ENCODE measurements around the gene IRF2. TPM values are rescaled to one million over a fixed set of nuclear protein-coding genes. Genes with fewer than 3 reads are reported as not detected.
A peak's percentile ranks its signal among the peaks of the same experiment; 100 is the strongest.
"Not testable (repeated sequence)": the region's sequence is repeated elsewhere in the genome, so short reads cannot be mapped to it uniquely, and the experiment has no call there.

IRF2 gene
- total and polyA plus RNA-seq, 2 experiments from 2014 or later = 4.0 to 12.0 TPM

DNA sequence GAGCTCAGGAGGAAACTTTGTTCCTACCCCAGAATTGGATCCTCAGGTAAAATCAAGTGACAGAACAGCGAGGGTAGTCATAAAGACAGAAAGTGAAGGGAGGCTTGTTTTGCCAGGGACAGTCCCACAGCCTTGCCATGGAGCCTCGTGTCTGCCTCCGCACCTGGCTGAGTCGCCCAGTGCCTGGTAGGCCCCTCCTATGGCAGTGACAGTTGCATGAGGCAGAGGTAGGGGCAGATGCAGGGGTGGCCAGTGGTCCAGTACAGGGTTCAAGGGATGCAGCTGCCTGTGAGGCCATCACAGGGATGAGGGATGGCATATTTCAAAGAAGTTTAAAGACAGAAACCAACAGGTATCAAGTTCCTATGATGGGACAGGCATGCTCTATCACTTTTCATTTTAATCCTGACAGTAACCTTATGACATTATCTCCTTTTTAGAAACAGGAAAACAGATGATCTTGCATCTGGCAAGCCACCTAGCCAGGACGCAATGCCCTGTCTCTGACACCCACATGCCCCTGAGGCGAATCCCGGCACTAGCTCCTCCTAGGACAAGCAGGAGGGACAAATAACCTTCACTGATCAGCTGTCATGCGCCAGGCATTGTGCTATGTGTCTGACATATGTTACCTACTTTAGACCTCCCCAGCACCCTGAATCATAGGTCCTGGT lies 129.3 kb downstream of the IRF2 start:
- no peaks in the 10 kb centered on the region for H3K36me3 ChIP-seq
- no peak for DNase-seq (ENCODE audit: low read depth in 1 of 2, low spot score in 1 of 2)
- TF ChIP-seq, protein P1, sequence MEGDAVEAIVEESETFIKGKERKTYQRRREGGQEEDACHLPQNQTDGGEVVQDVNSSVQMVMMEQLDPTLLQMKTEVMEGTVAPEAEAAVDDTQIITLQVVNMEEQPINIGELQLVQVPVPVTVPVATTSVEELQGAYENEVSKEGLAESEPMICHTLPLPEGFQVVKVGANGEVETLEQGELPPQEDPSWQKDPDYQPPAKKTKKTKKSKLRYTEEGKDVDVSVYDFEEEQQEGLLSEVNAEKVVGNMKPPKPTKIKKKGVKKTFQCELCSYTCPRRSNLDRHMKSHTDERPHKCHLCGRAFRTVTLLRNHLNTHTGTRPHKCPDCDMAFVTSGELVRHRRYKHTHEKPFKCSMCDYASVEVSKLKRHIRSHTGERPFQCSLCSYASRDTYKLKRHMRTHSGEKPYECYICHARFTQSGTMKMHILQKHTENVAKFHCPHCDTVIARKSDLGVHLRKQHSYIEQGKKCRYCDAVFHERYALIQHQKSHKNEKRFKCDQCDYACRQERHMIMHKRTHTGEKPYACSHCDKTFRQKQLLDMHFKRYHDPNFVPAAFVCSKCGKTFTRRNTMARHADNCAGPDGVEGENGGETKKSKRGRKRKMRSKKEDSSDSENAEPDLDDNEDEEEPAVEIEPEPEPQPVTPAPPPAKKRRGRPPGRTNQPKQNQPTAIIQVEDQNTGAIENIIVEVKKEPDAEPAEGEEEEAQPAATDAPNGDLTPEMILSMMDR (IDR thresholded peaks at IDR 0.05; ENCODE audit: low read depth, low read length) = no peak
- no peak overlapping the region for H3K4me3 ChIP-seq
- peaks cover 33% of the 10 kb centered on the region for H3K4me1 ChIP-seq (ENCODE audit: low read depth)
- H3K27ac ChIP-seq = no peak overlapping the region
- no peaks in the 10 kb centered on the region for H3K27me3 ChIP-seq
- no peaks in the 10 kb centered on the region for H3K9me3 ChIP-seq (ENCODE audit: low read depth)

DNA sequence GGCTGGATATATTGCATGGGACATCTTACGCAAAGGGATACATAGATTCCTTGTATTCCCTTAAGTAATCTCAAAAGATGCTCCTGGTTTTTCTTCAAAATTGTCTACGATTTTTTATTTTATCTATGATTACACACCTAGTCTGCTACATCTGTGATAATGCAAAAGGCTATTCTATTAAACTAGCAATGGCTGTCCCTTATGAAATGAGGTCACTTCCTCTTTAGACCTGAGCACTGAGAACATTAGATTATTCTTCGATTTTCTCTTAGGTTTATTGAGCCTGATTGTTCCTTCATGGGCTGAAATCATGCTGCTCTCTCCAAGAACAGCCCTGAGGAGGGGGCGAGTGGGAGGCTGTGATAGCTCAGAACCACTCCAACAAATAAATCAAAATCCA lies 129.9 kb downstream of the IRF2 start:
- H3K9me3 ChIP-seq (ENCODE audit: low read depth) = no peaks in the 10 kb centered on the region
- no peaks in the 10 kb centered on the region for H3K27me3 ChIP-seq
- H3K27ac ChIP-seq = no peak overlapping the region
- H3K4me3 ChIP-seq = no peak overlapping the region
- no peak for DNase-seq (ENCODE audit: low read depth in 1 of 2, low spot score in 1 of 2)
- H3K36me3 ChIP-seq = no peaks in the 10 kb centered on the region
- peaks cover 33% of the 10 kb centered on the region for H3K4me1 ChIP-seq (ENCODE audit: low read depth)
- TF ChIP-seq, protein P1 (IDR thresholded peaks at IDR 0.05; ENCODE audit: low read depth, low read length) = no peak

DNA sequence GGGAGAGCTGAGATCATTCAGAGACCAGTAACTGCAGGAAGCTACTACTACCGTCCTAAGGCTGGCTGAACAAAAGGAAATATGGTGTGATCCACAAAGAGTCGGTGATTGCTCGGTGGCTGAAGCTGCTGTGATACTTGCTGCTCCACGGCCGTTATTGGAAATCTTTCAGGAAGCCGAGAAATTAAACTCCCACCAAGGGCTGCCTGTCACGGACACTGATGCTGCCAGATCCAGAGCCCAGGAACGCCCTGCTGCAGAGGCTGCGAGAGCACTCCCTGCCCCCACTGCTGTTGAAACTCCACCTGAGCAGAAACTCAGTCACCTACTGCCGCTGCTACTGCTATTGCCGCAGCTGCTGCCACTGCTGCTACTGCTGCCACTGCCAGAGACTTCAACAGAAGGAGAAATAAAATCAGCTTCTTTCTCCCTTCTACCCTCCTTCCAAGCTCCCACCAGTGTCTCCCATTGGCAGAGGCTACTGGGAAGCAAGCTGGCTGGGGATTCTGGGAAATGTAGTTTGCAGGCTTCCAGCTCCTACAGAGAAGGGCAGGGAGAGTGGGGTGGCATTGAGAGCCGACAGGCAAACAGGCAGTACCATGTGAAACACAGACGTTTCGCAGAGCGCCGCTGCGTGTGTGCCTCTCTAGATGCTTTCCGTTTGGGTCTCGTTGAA lies 130.7 kb downstream of the IRF2 start:
- no peaks in the 10 kb centered on the region for H3K9me3 ChIP-seq (ENCODE audit: low read depth)
- TF ChIP-seq, protein P1 (IDR thresholded peaks at IDR 0.05; ENCODE audit: low read depth, low read length) = no peak
- peak overlapping the region; percentile 52 for H3K27ac ChIP-seq

DNA sequence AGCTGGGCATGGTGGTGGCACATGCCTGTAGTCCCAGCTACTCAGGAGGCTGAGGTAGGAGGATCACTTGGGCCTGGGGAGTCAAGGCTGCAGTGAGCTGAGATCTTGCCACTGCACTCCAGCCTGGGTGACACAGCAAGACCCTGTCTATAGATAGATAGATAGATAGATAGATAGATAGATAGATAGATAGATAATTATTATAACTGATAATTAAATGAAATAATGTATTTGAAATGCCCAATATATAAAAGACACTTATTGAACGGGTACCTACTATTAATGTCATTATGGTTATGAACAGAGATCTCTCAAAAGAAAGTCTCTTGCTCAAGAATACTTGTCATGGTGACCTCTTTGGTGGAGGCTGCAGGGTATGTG lies 131.5 kb downstream of the IRF2 start:
- not testable (repeated sequence) for H3K27me3 ChIP-seq; DNase-seq (ENCODE audit: low read depth in 1 of 2, low spot score in 1 of 2); H3K9me3 ChIP-seq (ENCODE audit: low read depth); H3K4me3 ChIP-seq; H3K36me3 ChIP-seq; H3K27ac ChIP-seq
- H3K4me1 ChIP-seq (ENCODE audit: low read depth) = peaks cover 22% of the 10 kb centered on the region

More for the DNA sequence above, 130.7 kb downstream of the IRF2 start:
- H3K27me3 ChIP-seq = no peaks in the 10 kb centered on the region
- H3K36me3 ChIP-seq = no peaks in the 10 kb centered on the region
- peaks cover 30% of the 10 kb centered on the region for H3K4me1 ChIP-seq (ENCODE audit: low read depth)
- H3K4me3 ChIP-seq = peak overlapping the region; percentile 53
- peak; percentile 84 to 85 for DNase-seq (ENCODE audit: low read depth in 1 of 2, low spot score in 1 of 2)

DNA sequence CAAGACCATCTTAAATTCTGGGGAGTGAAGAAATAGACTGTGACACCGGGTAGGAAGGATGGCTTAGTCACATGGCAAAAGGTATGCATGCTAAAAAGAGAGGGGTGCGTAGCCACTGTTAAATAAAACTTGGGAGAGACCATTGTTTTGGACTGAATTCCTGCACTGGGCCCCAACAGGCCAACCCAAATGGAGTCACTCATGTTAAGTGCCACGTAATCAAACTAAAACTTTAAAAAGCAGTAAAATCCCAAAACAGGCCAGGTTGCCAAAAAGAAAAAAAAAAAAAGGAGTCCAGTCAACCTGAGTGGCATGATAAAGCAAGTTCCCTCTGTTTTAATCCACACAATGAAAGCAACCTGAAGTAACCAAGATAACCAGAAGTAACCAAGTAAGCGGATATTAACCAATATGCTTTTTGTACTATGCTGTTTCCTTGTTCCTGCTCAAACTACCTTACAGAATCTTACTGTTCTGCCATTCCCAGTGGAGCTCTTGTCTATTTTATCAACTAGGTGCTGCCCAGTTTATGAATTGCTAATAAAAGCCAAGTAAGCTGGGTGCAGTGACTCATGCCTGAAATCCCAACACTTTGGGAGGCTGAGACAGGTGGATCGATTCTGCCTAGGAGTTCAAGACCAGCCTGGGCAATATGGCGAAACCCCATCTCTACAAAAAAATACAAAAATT lies 132.0 kb downstream of the IRF2 start:
- TF ChIP-seq, protein P1 (IDR thresholded peaks at IDR 0.05; ENCODE audit: low read depth, low read length) = no peak
- DNase-seq (ENCODE audit: low read depth in 1 of 2, low spot score in 1 of 2) = no peak
- no peaks in the 10 kb centered on the region for H3K27me3 ChIP-seq
- H3K4me1 ChIP-seq (ENCODE audit: low read depth) = peaks cover 17% of the 10 kb centered on the region
- H3K9me3 ChIP-seq (ENCODE audit: low read depth) = no peaks in the 10 kb centered on the region
- no peak overlapping the region for H3K27ac ChIP-seq
- no peak overlapping the region for H3K4me3 ChIP-seq
- H3K36me3 ChIP-seq = no peaks in the 10 kb centered on the region

DNA sequence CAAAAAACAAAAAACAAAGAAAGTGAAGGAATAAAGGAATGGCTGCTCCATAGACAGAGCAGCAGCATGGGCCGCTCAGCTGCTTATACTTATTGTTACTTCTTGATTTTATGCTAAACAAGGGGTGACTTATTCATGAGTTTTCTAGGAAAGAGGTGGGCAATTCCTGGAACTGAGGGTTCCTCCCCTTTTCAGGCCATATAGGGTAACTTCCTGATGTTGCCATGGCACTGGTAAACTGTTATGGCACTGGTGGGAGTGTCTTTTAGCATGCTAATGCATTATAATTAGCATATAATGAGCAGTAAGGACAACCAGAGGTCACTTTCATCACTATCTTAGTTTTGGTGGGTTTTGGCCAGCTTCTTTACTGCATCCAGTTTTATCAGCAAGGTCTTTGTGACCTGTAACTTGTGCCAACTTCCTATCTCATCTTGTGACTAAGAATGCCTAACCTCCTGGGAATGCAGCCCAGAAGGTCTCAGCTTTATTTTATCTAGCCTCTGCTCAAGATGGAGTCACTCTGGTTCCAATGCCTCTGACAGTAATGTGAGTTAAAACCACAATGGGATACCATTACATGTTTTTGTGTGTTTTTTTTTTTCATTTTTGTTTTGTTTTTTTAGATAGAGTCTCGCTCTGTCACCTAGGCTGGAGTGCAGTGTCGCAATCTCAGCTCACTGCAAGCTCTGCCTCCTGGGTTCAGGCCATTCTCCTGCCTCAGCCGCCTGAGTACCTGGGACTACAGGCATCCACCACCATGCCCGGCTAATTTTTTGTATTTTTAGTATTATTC lies 134.8 kb downstream of the IRF2 start:
- not testable (repeated sequence) for H3K27me3 ChIP-seq; H3K36me3 ChIP-seq; H3K9me3 ChIP-seq (ENCODE audit: low read depth); H3K4me1 ChIP-seq (ENCODE audit: low read depth); H3K4me3 ChIP-seq; H3K27ac ChIP-seq
- peak in 1 of 2 donors; percentile 79 for DNase-seq (ENCODE audit: low read depth in 1 of 2, low spot score in 1 of 2)
